GM19438 (cell line): ENCODE results near the gene WRAP73.
"Not testable (repeated sequence)": the region's sequence is repeated elsewhere in the genome, so short reads cannot be mapped to it uniquely, and the experiment has no call there.

Experiments used
- ATAC-seq: cut with Tn5 transposase; IDR thresholded peaks from one replicate; pipeline ENCODE4 v1.9.1; 2021; ENCODE audit warnings: low read depth; ENCODE audit not compliant: unreplicated experiment

The WRAP73 gene

GRCh38 chr1:3584915-3585314, 65.0 kb downstream of the WRAP73 start:
- no peak for ATAC-seq

- not testable (repeated sequence) for ATAC-seq
These were observed 66.2 kb downstream of the WRAP73 start for GRCh38 chr1:3583751-3584150.

GRCh38 chr1:3581296-3582036, 68.4 kb downstream of the WRAP73 start:
- no peak for ATAC-seq
